Bronchial epithelial cell (primary cell): ENCODE measurements around the gene COL6A3. TPM values are rescaled to one million over a fixed set of nuclear protein-coding genes. Genes with fewer than 3 reads are reported as not detected.

ENCODE experiments used
- DNase-seq: peaks from one replicate; pipeline ENCODE4 v3.0.0-alpha.2; 2010; ENCODE audit warnings: low read depth
- FAIRE-seq: peaks from 2 replicates; lab custom pipeline; 2011; peaks lifted over from hg19 to GRCh38; lab: Jason Lieb, UNC
- H3K27me3 ChIP-seq: 2 replicates; pipeline ENCODE4 v1.5.1; 2011; ENCODE audit warnings: low read length; ENCODE audit not compliant: control insufficient read depth, insufficient read depth
- H3K36me3 ChIP-seq: 2 replicates; pipeline ENCODE4 v1.5.1; 2011; ENCODE audit warnings: low read length; ENCODE audit not compliant: control insufficient read depth, insufficient read depth
- H3K4me3 ChIP-seq: 2 replicates; pipeline ENCODE4 v1.5.1; 2011; ENCODE audit warnings: mild to moderate bottlenecking, low read depth, low read length, control low read depth
- CTCF ChIP-seq: IDR thresholded peaks from 2 replicates; pipeline ENCODE4 v1.5.1; 2011; ENCODE audit warnings: mild to moderate bottlenecking, moderate library complexity, low read length, control low read depth, inconsistent platforms; ENCODE audit not compliant: insufficient read depth, severe bottlenecking
- total RNA-seq: library from RNA; depleted of rRNA; stranded (reverse); fragments of >200 nt; gene quantifications from 2 replicates; pipeline ENCODE4 v1.2.1, GENCODE V29; 2014

The COL6A3 gene
- total RNA-seq, 1 donor from 2014 or later: 16.6 TPM

DNA sequence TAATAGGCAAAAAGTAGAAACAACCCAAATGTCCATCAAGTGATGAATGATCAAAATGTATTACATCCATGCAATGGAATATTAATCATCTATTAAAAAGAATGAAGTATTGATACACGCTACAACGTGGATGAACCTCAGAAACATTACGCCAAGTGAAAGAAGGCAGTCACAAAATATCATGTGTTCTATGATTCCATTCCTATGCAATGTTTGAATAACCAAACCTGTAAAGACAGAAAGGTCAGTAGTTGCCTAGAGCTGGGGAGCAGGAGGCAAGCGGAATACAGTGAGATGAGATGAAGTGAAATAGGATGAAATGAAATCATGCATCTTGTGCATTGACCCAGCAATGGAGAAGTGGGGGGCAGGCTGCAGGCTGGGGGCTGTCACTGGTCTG is 17.9 kb upstream of the COL6A3 start:
- DNase-seq (peak; percentile 45), FAIRE-seq (no peak)
- Histone ChIP-seq H3K27me3 (no peaks in the 10 kb centered on the region), H3K4me3 (no peak overlapping the region), H3K36me3 (no peaks in the 10 kb centered on the region)
- TF ChIP-seq CTCF: no peak

DNA sequence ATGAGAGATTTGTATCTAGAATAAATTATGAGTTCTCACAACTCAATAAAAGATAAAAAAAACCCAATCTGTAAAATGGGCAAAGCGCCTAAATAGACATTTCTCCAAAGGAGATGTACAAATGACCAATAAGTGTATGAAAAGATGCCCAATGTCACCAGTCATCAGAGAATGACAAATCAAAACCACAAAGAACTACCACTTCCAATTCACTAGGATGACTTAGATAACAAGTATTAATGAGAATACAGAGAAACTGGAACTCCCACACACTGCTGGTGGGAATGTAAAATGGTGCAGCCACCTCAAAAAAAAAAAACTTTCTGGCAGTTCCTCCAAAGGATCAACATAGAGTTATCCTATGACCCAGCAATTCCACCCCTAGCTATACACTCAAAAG is 17.4 kb upstream of the COL6A3 start:
- peak; percentile 83 for DNase-seq
- H3K27me3 ChIP-seq: no peaks in the 10 kb centered on the region

GRCh38 chr2:237430861-237431260 is 16.9 kb upstream of the COL6A3 start:
- DNase-seq: no peak
- Histone ChIP-seq H3K36me3 (no peaks in the 10 kb centered on the region), H3K27me3 (no peaks in the 10 kb centered on the region), H3K4me3 (no peak overlapping the region)
- no peak for FAIRE-seq
- TF ChIP-seq CTCF: no peak

More for the DNA sequence above, 17.4 kb upstream of the COL6A3 start:
- Histone ChIP-seq H3K36me3 (no peaks in the 10 kb centered on the region), H3K4me3 (no peak overlapping the region)
- TF ChIP-seq CTCF: no peak
- FAIRE-seq: no peak

GRCh38 chr2:237429753-237430152 is 15.8 kb upstream of the COL6A3 start:
- FAIRE-seq (no peak), DNase-seq (peak; percentile 34)
- no peak for TF ChIP-seq CTCF
- H3K27me3 ChIP-seq: no peaks in the 10 kb centered on the region
- H3K4me3 ChIP-seq: no peak overlapping the region
- no peaks in the 10 kb centered on the region for H3K36me3 ChIP-seq

DNA sequence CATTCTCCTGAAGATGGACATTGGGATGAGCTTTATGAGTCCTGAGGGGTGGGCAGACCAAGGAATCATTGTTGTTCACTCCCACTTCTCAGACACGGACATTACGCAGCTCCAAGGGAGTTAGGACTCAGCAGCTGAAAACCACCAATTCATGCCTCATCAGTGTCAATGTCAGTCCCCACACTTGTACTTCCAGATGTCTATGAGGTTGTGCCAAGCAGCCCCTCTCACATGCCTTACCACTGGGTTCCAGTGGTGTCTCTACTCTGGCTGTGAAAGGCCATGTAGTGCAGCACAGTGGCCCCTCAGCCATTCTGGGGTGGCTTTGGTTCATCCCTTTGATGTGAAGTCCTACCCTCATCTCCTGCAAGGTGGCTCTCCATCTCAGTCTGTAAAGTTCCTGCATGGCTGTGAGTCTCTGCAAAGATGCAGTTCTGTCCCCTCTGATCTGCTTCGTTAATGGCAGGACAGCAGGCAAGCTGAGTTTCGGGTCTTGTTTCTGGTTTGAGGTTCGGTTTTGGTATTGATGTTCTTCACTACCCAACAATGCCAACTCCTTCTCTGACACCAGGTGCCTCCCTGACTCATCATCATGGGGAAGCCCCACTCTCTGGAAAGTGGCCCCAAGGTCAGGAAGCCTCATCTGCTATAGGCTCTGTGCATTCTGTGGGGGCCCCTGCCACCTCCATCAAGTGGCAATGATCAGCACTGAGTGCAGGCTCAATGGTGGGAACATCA is 14.0 kb upstream of the COL6A3 start:
- FAIRE-seq: peak; percentile 94
- Histone ChIP-seq H3K36me3 (no peaks in the 10 kb centered on the region), H3K4me3 (no peak overlapping the region), H3K27me3 (no peaks in the 10 kb centered on the region)
- no peak for TF ChIP-seq CTCF
- DNase-seq: no peak

DNA sequence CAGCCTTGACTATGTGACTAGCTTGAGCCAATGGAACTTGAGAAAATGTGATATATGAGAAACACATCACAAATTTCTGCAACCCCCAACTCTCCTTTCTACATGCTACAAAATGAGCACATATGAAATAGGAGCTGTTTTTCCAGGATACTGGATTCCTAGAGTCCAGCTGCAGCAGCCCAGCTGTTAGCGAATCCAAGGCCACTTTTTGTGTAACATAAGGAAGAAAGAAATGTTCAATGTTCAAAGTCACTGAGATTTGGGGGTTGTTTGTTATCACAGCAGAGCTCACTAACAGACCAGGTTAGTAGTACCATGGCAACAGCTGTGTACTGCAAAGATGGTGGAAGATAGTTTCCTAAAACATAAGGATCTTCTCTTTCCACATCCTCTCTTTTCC is 12.6 kb upstream of the COL6A3 start:
- Histone ChIP-seq H3K4me3 (no peak overlapping the region), H3K27me3 (no peaks in the 10 kb centered on the region), H3K36me3 (no peaks in the 10 kb centered on the region)
- DNase-seq (no peak), FAIRE-seq (no peak)
- TF ChIP-seq CTCF: no peak
